GM18867 (cell line): ENCODE results near the gene LHB.
"Not testable (repeated sequence)": the region's sequence is repeated elsewhere in the genome, so short reads cannot be mapped to it uniquely, and the experiment has no call there.

Source experiments
- ATAC-seq: cut with Tn5 transposase; IDR thresholded peaks from one replicate; pipeline ENCODE4 v1.9.1; 2021; ENCODE audit warnings: mild to moderate bottlenecking, moderate library complexity; ENCODE audit not compliant: unreplicated experiment

Gene LHB

GRCh38 chr19:49017041-49017665 is at the start of gene LHB:
TSS of gene LHB (minus strand) at chr19:49017091. CDS start at chr19:49017081, 10 bp downstream.
- ATAC-seq, result no peak

- ATAC-seq, result no peak
These were observed 49.1 kb upstream of the LHB start for GRCh38 chr19:49065905-49066512.

GRCh38 chr19:49064768-49065611 is 48.1 kb upstream of the LHB start, which contains the start of gene NTF4:
TSS of gene NTF4 (minus strand) at chr19:49064818. CDS start at chr19:49061997, 2,821 bp downstream.
- no peak for ATAC-seq

DNA sequence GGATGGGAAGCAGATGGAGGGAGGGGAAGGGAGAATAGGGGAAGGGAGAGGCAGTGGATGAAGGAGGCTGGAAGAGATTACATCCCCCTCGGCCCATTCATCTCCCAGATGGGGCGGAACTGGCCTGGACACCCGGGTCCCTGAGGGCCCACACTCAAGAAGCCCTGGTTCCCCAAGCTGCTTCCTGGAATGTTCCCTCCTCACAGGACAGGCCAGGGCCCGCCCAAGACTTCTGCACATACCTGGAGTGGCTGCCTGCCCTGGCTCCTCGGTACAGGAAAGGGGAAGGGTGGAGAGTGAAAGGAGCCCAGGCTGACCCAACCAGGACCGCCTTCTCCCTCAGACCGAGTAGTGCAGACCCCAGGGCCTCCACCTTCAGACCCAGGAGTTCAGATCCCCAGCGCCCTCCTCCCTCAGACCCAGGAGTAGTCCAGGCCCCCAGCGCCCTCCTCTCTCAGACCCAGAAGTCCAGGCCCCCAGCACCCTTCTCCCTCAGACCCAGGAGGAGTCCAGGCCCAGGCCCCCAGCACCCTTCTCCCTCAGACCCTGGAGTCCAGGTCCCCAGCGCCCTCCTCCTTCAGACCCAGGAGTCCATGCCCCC is 47.2 kb upstream of the LHB start:
- no peak for ATAC-seq

DNA sequence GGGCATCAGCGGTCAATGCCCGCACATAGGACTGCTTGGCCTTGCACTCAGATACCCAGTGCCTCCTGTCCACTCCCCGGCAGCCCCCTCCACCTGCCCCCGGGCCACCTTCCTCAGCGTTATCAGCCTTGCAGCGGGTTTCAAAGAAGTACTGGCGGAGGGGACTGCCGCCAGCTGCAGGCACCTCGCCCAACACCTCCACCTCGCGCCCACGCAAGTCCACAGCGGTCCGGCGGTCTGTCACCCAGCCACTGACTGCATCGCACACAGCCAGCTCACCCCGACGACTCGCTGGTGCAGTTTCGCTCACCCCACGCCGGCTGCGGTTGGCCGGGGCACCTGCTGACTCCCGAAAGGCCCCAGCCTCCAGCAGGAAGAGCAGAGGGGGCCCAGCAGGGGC is 44.6 kb upstream of the LHB start:
- ATAC-seq, result peak; percentile 68

DNA sequence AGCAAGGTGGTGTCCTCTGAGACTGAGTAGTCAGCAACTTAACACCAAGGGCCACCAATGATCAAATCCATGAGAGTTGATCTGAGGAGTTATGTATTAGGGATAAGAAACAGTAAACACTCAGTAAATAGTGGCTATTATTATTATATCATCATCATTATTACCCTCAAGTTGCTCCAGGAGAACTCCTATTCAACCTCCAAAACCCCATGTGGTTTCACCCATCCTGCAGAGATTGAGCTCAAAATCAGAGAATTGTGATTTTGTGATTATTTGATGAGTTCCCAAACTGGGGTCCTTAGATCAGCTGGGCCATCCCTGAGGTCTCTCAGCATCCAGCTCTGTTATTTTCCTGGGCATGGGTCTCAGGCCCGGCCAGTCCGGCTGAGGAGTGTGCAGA is 44.1 kb upstream of the LHB start:
- no peak for ATAC-seq

- no peak for ATAC-seq
These were observed 42.2 kb upstream of the LHB start for GRCh38 chr19:49059053-49059452.

- no peak for ATAC-seq
These were observed 41.7 kb upstream of the LHB start for GRCh38 chr19:49058562-49058961.

DNA sequence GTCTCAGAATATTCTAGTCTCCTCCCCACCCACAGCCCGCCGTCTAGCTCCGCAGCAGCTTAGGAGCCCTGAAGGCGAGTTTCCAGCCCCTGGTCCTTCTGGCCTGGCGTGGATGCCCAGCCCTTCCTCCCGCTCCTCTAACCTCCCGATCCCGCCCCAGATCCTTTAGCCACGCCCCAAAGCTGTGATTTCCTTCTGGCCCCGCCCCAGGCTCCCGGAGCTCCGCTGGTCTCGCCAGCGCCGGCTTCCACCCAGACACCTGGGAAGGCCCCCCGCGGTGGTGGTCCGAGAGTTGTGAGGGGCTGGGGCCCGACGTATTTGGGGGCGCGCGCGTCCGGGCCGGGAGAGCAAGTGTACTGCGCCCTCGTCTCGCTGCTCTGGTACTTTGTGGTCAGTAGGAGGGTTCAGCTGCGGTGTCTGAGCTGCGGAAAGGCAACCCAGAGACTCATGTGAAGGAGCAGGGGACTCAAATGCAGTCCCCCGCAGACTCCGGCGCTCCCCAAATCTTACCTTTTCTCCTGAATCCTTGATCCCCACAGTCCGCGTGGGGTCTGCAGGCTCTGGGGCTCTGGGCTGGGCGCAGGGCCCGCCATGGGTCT is 40.8 kb upstream of the LHB start, which contains the start of gene CGB7:
Gene CGB7, minus strand, starts transcription at position 114 of the 599 bp plus-strand sequence. CDS start 2,374 bp downstream, outside the sequence.
- no peak for ATAC-seq

GRCh38 chr19:49056902-49057596 is 40.2 kb upstream of the LHB start:
- not testable (repeated sequence) for ATAC-seq

DNA sequence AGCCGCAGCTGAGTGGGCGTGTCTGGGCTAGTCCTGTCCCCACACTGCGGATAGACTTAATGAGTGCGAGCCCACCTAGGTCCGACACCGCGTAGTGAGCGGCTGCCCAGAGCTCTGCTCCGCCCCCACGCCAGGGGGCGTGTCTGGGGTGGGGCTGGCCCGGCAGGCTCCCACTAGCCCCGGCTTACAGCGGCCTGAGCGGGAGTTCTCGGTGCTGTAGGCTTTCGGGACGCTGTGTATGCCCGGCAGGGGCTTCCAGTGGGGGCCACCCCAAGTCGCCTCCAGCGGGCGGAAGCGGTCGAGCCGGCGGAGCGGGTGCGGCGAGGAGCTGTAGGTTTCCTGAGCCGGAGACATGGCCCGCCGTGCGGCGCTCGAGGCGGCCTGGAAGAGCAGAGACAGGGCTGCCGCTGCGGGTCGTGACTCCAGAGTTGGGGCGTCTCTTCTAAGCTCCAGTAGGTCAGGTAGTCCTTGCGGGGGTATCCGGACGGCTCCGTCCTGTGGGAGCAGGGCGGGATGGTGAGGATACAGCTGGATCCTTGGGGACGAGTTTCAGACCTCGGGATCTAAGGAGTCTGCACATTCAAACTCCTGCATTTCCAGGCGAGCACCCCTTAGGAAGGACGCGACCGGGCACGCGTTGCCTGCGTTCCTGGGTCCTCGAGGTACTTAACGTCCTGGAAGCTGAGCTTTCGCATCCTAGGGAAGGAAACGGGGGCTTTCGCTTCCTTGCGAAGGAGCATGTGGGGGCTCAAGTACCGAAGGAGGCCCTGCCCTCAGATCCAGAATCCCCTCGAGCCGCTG is 39.4 kb upstream of the LHB start:
- peak; percentile 44 for ATAC-seq

DNA sequence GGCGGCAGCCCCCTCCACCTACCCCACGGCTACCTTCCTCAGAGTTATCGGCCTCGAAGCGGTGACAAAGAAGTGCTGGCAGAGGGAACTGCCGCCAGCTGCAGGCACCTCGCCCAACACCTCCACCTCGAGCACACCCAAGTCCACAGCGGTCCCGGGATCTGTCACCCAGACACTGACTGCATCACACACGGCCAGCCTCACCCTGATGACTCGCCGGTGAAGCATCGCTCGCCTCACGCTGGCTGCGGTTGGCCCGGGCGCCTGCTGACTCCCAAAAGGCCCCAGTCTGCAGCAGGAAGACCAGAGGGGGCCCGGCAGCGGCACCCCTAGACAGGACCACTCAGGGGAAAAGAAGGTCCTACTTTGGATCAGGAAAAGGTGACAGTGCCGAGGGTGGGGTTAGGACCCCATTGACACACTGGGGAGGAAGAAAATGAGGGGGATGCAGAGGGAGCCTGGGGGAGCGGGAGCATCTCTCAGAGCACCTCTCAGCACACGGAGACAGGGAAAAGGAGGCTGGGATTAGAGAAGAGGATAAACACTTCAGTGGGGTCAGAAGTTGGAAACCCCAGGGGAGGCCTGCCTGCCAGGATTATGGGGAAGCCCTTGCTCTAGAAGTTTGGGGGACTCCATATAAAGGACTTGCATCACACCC is 33.6 kb upstream of the LHB start:
- ATAC-seq, result not testable (repeated sequence)

- ATAC-seq, result not testable (repeated sequence)
These were observed 32.9 kb upstream of the LHB start for GRCh38 chr19:49049834-49050233.

GRCh38 chr19:49049011-49049410 is 32.1 kb upstream of the LHB start, which contains the start of gene CGB8:
TSS of gene CGB8 (minus strand) at chr19:49049111. CDS start at chr19:49048739, 372 bp downstream.
- ATAC-seq, result not testable (repeated sequence)

GRCh38 chr19:49043548-49043947 is 26.7 kb upstream of the LHB start, which contains the start of gene CGB5:
TSS of gene CGB5 (plus strand) at chr19:49043848. CDS start at chr19:49044210, 362 bp downstream.
- not testable (repeated sequence) for ATAC-seq

DNA sequence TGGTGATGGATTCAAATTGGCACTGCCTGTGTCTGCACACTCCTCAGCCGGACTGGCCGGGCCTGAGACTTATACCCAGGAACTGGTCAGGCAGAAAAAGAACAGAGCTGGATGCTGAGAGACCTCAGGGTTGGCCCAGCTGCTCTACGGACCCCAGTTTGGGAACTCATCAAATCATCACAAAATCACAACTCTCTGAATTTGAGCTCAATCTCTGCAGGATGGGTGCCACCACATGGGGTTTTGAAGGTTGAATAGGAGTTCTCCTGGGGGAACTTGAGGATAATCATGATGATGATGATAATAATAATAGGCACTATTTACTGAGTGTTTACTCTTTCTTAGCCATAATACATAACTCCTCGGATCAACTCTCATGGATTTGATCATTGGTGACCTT is 25.8 kb upstream of the LHB start:
- ATAC-seq, result not testable (repeated sequence)

- no peak for ATAC-seq
These were observed 25.3 kb upstream of the LHB start for GRCh38 chr19:49042177-49042576.

GRCh38 chr19:49039736-49040135 is 22.8 kb upstream of the LHB start:
- not testable (repeated sequence) for ATAC-seq
